Measurements from ENCODE around the gene PNPLA8. TPM values are rescaled to one million over a fixed set of nuclear protein-coding genes. Genes with fewer than 3 reads are reported as not detected.
"Not testable (repeated sequence)": the region's sequence is repeated elsewhere in the genome, so short reads cannot be mapped to it uniquely, and the experiment has no call there.

PNPLA8 gene
- total RNA-seq, 2 donors from 2014 or later, result 14.1 to 28.8 TPM

DNA sequence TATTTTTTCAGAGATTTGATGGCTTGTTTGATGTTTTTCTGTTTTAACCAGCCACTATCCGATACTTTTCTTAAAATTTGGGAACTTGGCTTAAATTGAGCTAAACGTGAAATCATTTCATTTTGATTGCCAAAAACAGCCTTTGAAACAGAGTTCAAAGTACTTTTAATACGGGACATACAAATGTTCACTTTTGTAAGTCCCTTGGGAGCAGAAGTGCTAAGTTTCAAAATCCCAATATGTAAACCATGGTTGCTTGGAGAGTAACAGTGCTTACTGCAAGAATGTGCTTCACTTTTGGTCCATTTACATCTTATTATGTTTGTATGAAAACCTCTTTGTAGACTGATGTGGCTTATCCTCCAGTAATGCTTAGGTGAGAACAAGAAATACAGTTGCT lies 10.9 kb downstream of the PNPLA8 start:
- Histone ChIP-seq H3K36me3 (no peaks in the 10 kb centered on the region), H3K27ac (no peak overlapping the region), H3K4me1 (no peaks in the 10 kb centered on the region), H3K27me3 (no peaks in the 10 kb centered on the region), H3K9ac (ENCODE audit: low read depth in 2 of 2, low read length in 2 of 2) (no peak overlapping the region), H3K9me3 (no peaks in the 10 kb centered on the region), H3K4me3 (no peak overlapping the region)
- DNase-seq, result no peak
- intact Hi-C loops (cut with DNase I), result no loop called here
- TF ChIP-seq, protein P1, sequence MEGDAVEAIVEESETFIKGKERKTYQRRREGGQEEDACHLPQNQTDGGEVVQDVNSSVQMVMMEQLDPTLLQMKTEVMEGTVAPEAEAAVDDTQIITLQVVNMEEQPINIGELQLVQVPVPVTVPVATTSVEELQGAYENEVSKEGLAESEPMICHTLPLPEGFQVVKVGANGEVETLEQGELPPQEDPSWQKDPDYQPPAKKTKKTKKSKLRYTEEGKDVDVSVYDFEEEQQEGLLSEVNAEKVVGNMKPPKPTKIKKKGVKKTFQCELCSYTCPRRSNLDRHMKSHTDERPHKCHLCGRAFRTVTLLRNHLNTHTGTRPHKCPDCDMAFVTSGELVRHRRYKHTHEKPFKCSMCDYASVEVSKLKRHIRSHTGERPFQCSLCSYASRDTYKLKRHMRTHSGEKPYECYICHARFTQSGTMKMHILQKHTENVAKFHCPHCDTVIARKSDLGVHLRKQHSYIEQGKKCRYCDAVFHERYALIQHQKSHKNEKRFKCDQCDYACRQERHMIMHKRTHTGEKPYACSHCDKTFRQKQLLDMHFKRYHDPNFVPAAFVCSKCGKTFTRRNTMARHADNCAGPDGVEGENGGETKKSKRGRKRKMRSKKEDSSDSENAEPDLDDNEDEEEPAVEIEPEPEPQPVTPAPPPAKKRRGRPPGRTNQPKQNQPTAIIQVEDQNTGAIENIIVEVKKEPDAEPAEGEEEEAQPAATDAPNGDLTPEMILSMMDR (IDR thresholded peaks at IDR 0.05), result no peak

GRCh38 chr7:108511939-108512338 lies 14.0 kb downstream of the PNPLA8 start:
- Histone ChIP-seq H3K27me3 (no peaks in the 10 kb centered on the region), H3K36me3 (no peaks in the 10 kb centered on the region), H3K9me3 (no peaks in the 10 kb centered on the region), H3K4me1 (no peaks in the 10 kb centered on the region), H3K4me3 (no peak overlapping the region), H3K9ac (ENCODE audit: low read depth in 2 of 2, low read length in 2 of 2) (no peak overlapping the region), H3K27ac (no peak overlapping the region)
- DNase-seq, result no peak
- intact Hi-C loops (cut with DNase I), result no loop called here
- TF ChIP-seq, protein P1 (IDR thresholded peaks at IDR 0.05), result no peak

DNA sequence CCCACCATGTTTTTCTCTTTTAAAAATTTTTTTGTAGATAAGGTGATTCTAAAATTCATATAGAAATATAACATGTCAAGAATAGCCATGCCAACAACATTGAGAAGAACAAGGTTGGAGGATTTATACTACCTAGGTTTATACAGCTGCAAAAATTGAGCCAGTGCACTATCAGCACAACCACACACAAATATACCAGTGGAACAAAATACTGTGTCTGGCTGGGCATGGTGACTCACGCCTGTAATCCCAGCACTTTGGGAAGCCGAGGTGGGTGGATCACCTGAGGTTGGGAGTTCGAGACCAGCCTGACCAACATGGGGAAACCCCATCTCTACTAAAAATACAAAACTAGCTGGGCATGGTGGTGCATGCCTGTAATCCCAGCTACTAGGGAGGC lies 21.4 kb downstream of the PNPLA8 start:
- H3K36me3 ChIP-seq; H3K27ac ChIP-seq; H3K9me3 ChIP-seq; H3K4me1 ChIP-seq; DNase-seq; H3K9ac ChIP-seq (ENCODE audit: low read depth in 2 of 2, low read length in 2 of 2); intact Hi-C loops (cut with DNase I); H3K4me3 ChIP-seq; H3K27me3 ChIP-seq: not testable (repeated sequence)

GRCh38 chr7:108503112-108504026 lies 22.6 kb downstream of the PNPLA8 start:
- H3K4me3 ChIP-seq, result no peak overlapping the region
- no peaks in the 10 kb centered on the region for H3K9me3 ChIP-seq
- H3K4me1 ChIP-seq, result no peaks in the 10 kb centered on the region
- no peak overlapping the region for H3K9ac ChIP-seq (ENCODE audit: low read depth in 2 of 2, low read length in 2 of 2)
- H3K27ac ChIP-seq, result no peak overlapping the region
- intact Hi-C loops (cut with DNase I), result no loop called here
- TF ChIP-seq, protein P1 (IDR thresholded peaks at IDR 0.05), result no peak
- no peaks in the 10 kb centered on the region for H3K27me3 ChIP-seq
- no peak for DNase-seq
- no peaks in the 10 kb centered on the region for H3K36me3 ChIP-seq

- Histone ChIP-seq H3K36me3 (no peaks in the 10 kb centered on the region), H3K4me3 (no peak overlapping the region), H3K27me3 (no peaks in the 10 kb centered on the region), H3K4me1 (no peaks in the 10 kb centered on the region), H3K9ac (ENCODE audit: low read depth in 2 of 2, low read length in 2 of 2) (no peak overlapping the region), H3K27ac (no peak overlapping the region), H3K9me3 (no peaks in the 10 kb centered on the region)
- intact Hi-C loops (cut with DNase I), result loop anchor here (5.0 kb wide), 1 partner anchor 317 kb away; no protein-coding TSS in a partner anchor
- DNase-seq, result no peak
- TF ChIP-seq, protein P1 (IDR thresholded peaks at IDR 0.05), result no peak
Measured at GRCh38 chr7:108499566-108499965, 26.4 kb downstream of the PNPLA8 start.

GRCh38 chr7:108498481-108498880 lies 27.5 kb downstream of the PNPLA8 start:
- H3K27me3 ChIP-seq, result no peaks in the 10 kb centered on the region
- intact Hi-C loops (cut with DNase I), result loop anchor here (5.0 kb wide), 1 partner anchor 316 kb away; no protein-coding TSS in a partner anchor
- H3K4me3 ChIP-seq, result no peak overlapping the region
- H3K36me3 ChIP-seq, result no peaks in the 10 kb centered on the region
- H3K4me1 ChIP-seq, result no peaks in the 10 kb centered on the region
- no peak for DNase-seq
- H3K9me3 ChIP-seq, result no peaks in the 10 kb centered on the region
- TF ChIP-seq, protein P1 (IDR thresholded peaks at IDR 0.05), result no peak
- no peak overlapping the region for H3K27ac ChIP-seq
- H3K9ac ChIP-seq (ENCODE audit: low read depth in 2 of 2, low read length in 2 of 2), result no peak overlapping the region

All from colonic mucosa (tissue), 4 donors.